K562 (cell line): Measurements from ENCODE around the gene PRSS38. TPM values are rescaled to one million over a fixed set of nuclear protein-coding genes. Genes with fewer than 3 reads are reported as not detected.

Experiments
- ARID2 ChIP-seq: fragments of 450-650 bp; IDR thresholded peaks from 2 replicates; pipeline ENCODE4 v1.6.1; 2017; ENCODE audit warnings: antibody characterized with exemption, mild to moderate bottlenecking
- ELF2 ChIP-seq: fragments of 250-450 bp; sonication (Bioruptor Pico); IDR thresholded peaks from 2 replicates; pipeline ENCODE4 v1.5.0; 2021; ENCODE audit warnings: mild to moderate bottlenecking
- HMGXB4 ChIP-seq: sonication (generic); formaldehyde crosslinking; IDR thresholded peaks from 2 replicates; pipeline ENCODE4 v1.8.1; 2023; ENCODE audit warnings: mild to moderate bottlenecking, missing genetic modification reagents
- KLF16 ChIP-seq: IDR thresholded peaks from 2 replicates; pipeline ENCODE4 v1.6.1; 2016; ENCODE audit warnings: antibody characterized with exemption
- MAX ChIP-seq: sonication (generic); formaldehyde crosslinking; IDR thresholded peaks from 2 replicates; pipeline ENCODE4 v1.9.0; 2022; ENCODE audit warnings: mild to moderate bottlenecking, missing genetic modification reagents
- MXD1 ChIP-seq: fragments of 250-450 bp; sonication (Bioruptor Pico); IDR thresholded peaks from 2 replicates; pipeline ENCODE4 v1.8.0; 2021; ENCODE audit warnings: borderline replicate concordance, mild to moderate bottlenecking, moderate library complexity; ENCODE audit not compliant: poor library complexity, severe bottlenecking
- POLR2AphosphoS5 ChIP-seq: IDR thresholded peaks from 2 replicates; pipeline ENCODE4 v1.6.1; 2011; ENCODE audit warnings: mild to moderate bottlenecking, low read depth, low read length, moderate library complexity; ENCODE audit not compliant: control insufficient read depth, insufficient read depth
- SRF ChIP-seq, 2 experiments: fragments of 250-450, 450-650 bp in 1 of 2; sonication (Bioruptor Pico) in 1 of 2; sonication (generic) in 1 of 2; formaldehyde crosslinking; IDR thresholded peaks; 2 replicates each; pipeline versions ENCODE4 v1.5.0 to v1.5.1; 2020 to 2022; ENCODE audit warnings: mild to moderate bottlenecking in 1 of 2, missing genetic modification reagents in 1 of 2
- XRCC3 ChIP-seq: fragments of 450-650 bp; IDR thresholded peaks from 2 replicates; pipeline ENCODE4 v1.6.1; 2017; ENCODE audit warnings: mild to moderate bottlenecking, moderate library complexity
- polyA plus RNA-seq, 8 experiments: library from polyadenylated mRNA; depleted of rRNA in 4 of 8; stranded (reverse) in 5 of 8; unstranded in 3 of 8; fragments of >200 nt; fragmentation: Nextera tagmentation in 2 of 8; fragmentation: Illumina TruSeq in 1 of 8; extraction: Ambion mirVana in 2 of 8; extraction: Trizol in 1 of 8; gene quantifications; 2 replicates each; pipeline versions ENCODE4 v1.2.1 to v1.2.3, GENCODE V29; 2011 to 2014; ENCODE audit warnings: inconsistent platforms in 1 of 8, missing spikeins in 1 of 8
- total RNA-seq, 7 experiments: library from RNA; depleted of rRNA in 6 of 7; stranded (reverse); fragments of >200 nt in 6 of 7; fragmentation: Illumina TruSeq in 2 of 7; extraction: Trizol in 2 of 7; gene quantifications; 2 replicates each; pipeline versions ENCODE4 v1.2.1 to v1.2.3, GENCODE V29; 2011 to 2021; ENCODE audit warnings: low replicate concordance in 1 of 7

The PRSS38 gene
- total and polyA plus RNA-seq, 9 of the 15 experiments (the other 6 are each of a cell fraction or from before 2014, with no cell fraction given) = 0.09 to 0.14 TPM; not detected in 7

- TF ChIP-seq XRCC3 = no peak
- peak; percentile 52 for TF ChIP-seq MAX (CRISPR knock-in tag)
- TF ChIP-seq KLF16 = no peak
- TF ChIP-seq ARID2 = no peak
- no peak for TF ChIP-seq POLR2AphosphoS5
- no peak for TF ChIP-seq SRF (CRISPR knock-in tag; IDR thresholded peaks at IDR 0.05)
- TF ChIP-seq MXD1 = no peak
- TF ChIP-seq HMGXB4 (CRISPR knock-in tag) = no peak
- no peak for TF ChIP-seq ELF2 (CRISPR knock-in tag)
Observed at GRCh38 chr1:227815468-227816409, at the start of gene PRSS38 (continued).
